ENCODE data around the gene MOB4. TPM values are rescaled to one million over a fixed set of nuclear protein-coding genes. Genes with fewer than 3 reads are reported as not detected.

Gene MOB4
- total and polyA plus RNA-seq, 2 donors (not counting 1 experiment from before 2014, with no cell fraction given) = 12.6 to 20.8 TPM

DNA sequence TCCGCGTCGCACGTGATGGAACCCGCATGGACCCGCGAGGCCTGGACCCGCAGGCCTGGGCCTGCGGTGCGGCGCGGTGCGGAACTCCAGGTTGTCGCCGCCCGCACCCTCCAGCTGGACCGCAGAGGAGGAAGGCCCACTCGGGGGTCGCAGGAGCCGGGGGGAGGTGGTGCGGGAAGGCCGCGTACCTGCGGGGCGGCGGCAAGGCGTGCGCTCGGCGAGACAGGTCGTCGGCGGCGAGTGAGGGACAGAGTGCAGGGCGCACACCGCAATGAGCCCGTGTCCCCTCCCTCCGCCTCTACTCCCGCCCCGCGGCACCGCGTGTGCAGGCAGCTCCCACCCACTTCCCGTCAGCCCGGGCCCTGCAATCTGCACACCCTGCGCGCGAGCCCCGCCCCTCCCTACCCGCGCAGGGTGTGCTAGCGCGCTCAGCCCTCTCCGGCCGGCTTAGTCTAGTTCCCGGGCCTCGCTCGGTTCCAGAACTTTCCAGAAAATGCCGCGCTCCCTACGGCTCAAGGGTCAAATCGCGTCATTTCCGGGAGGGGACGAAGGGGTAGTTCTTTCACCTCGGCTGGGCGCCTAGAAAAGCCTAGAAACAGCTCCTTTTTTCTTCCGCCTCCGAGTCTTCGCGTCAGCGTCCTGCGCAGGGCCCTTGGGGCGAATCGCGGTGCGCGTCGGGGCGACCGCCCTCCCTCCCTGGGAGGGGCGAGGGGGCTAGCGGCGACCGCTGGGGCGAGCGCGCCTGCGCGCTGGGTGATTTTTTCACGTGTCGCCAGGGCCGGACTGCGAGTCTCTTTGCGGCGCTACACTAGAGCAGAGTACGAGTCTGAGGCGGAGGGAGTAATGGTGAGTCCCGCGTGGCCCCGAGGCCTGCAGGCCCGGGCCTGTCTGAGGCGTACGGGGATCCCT lies 16.0 kb upstream of the MOB4 start, which contains the start of the genes HSPD1 and HSPE1:
Gene HSPD1, minus strand, starts transcription at position 247 of the 909 bp plus-strand sequence. CDS start 992 bp downstream, outside the sequence.
Gene HSPE1, plus strand, starts transcription at position 786 of the 909 bp plus-strand sequence. Its CDS starts 58 bp downstream, at position 844.
- no peaks in the 10 kb centered on the region for H3K9me3 Mint-ChIP-seq (ENCODE audit: insufficient read depth)
- H4K20me1 ChIP-seq (ENCODE audit: control insufficient read depth, insufficient read depth, low read length, poor library complexity, severe bottlenecking) = peaks cover 16% of the 10 kb centered on the region
- no peaks in the 10 kb centered on the region for H3K9me3 ChIP-seq (ENCODE audit: control extremely low read depth in 1 of 3, control insufficient read depth in 2 of 3, insufficient read depth in 1 of 3, low read length in 2 of 3)
- peak; percentile 84 for ATAC-seq (ENCODE audit: low read depth)
- H3K9ac ChIP-seq (ENCODE audit: low read length) = peak within 1 kb of the TSS; percentile 79
- H3K4me1 ChIP-seq (ENCODE audit: control insufficient read depth in 2 of 2, insufficient read depth in 2 of 2, low read length in 2 of 2) = peaks cover 37 to 38% of the 10 kb centered on the region in 2 donors
- intact Hi-C loops (cut with micrococcal nuclease) = loop anchor here (1.0 to 10.0 kb wide), 4 partner anchors 15 to 95 kb away; partner anchors contain the start of genes COQ10B and SF3B1
- H3K27me3 ChIP-seq (replicated peaks in 1 of 4; ENCODE audit: control extremely low read depth in 1 of 4, control insufficient read depth in 3 of 4, insufficient read depth in 4 of 4, low read length in 3 of 4) = no peaks in the 10 kb centered on the region
- peak within 1 kb of the TSS; percentile 93 for H3K4me2 ChIP-seq (replicated peaks; ENCODE audit: low read depth, low read length, poor library complexity, severe bottlenecking)
- peaks cover 53% of the 10 kb centered on the region for H3K4me1 Mint-ChIP-seq
- H3K4me3 ChIP-seq (ENCODE audit: control extremely low read depth in 1 of 5, extremely low read depth in 1 of 5, insufficient read depth in 1 of 5, low read depth in 2 of 5, low read length in 4 of 5) = peak within 1 kb of the TSS; percentile 60 to 86 (median 76)
- POLR2A ChIA-PET = interaction anchor here (0.5 to 4.5 kb wide), 14 partner anchors 9 to 750 kb away, joined by 3 to 62 read pairs (median 4); partner anchors contain the start of genes COQ10B, MARS2, MOB4 and SF3B1
- H3K79me2 ChIP-seq (ENCODE audit: control insufficient read depth, insufficient read depth, low read length) = peaks cover 74% of the 10 kb centered on the region
- H3K27me3 Mint-ChIP-seq = no peaks in the 10 kb centered on the region
- H3K27ac Mint-ChIP-seq = peak within 1 kb of the TSS; percentile 94
- under 1% methylated on average over 96 of the region's 104 CpGs for WGBS (ENCODE audit: insufficient coverage)
- H3K4me3 Mint-ChIP-seq = peak within 1 kb of the TSS; percentile 98
- peaks cover 2 to 44% of the 10 kb centered on the region in 2 experiments for H3K36me3 ChIP-seq (replicated peaks in 1 of 2; ENCODE audit: control extremely low read depth in 1 of 2, control insufficient read depth in 1 of 2, extremely low read depth in 1 of 2, insufficient read depth in 2 of 2, low read length in 1 of 2)
- peak within 1 kb of the TSS; percentile 75 for H2AFZ ChIP-seq (ENCODE audit: insufficient read depth, low read depth, low read length, poor library complexity, severe bottlenecking)
- H3K27ac ChIP-seq (ENCODE audit: low read length in 2 of 2) = peak within 1 kb of the TSS; percentile 85 to 90
- TF ChIP-seq, protein P1, sequence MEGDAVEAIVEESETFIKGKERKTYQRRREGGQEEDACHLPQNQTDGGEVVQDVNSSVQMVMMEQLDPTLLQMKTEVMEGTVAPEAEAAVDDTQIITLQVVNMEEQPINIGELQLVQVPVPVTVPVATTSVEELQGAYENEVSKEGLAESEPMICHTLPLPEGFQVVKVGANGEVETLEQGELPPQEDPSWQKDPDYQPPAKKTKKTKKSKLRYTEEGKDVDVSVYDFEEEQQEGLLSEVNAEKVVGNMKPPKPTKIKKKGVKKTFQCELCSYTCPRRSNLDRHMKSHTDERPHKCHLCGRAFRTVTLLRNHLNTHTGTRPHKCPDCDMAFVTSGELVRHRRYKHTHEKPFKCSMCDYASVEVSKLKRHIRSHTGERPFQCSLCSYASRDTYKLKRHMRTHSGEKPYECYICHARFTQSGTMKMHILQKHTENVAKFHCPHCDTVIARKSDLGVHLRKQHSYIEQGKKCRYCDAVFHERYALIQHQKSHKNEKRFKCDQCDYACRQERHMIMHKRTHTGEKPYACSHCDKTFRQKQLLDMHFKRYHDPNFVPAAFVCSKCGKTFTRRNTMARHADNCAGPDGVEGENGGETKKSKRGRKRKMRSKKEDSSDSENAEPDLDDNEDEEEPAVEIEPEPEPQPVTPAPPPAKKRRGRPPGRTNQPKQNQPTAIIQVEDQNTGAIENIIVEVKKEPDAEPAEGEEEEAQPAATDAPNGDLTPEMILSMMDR (IDR thresholded peaks at IDR 0.05) = no peak
- TF ChIP-seq EZH2 (IDR thresholded peaks at IDR 0.05; ENCODE audit: borderline replicate concordance, insufficient read depth, low read depth, low read length, poor library complexity, severe bottlenecking) = no peak
- CTCF ChIA-PET = no interaction called here
- peak; percentile 100 for DNase-seq
